ENCODE data around the gene HIVEP3.

DNA sequence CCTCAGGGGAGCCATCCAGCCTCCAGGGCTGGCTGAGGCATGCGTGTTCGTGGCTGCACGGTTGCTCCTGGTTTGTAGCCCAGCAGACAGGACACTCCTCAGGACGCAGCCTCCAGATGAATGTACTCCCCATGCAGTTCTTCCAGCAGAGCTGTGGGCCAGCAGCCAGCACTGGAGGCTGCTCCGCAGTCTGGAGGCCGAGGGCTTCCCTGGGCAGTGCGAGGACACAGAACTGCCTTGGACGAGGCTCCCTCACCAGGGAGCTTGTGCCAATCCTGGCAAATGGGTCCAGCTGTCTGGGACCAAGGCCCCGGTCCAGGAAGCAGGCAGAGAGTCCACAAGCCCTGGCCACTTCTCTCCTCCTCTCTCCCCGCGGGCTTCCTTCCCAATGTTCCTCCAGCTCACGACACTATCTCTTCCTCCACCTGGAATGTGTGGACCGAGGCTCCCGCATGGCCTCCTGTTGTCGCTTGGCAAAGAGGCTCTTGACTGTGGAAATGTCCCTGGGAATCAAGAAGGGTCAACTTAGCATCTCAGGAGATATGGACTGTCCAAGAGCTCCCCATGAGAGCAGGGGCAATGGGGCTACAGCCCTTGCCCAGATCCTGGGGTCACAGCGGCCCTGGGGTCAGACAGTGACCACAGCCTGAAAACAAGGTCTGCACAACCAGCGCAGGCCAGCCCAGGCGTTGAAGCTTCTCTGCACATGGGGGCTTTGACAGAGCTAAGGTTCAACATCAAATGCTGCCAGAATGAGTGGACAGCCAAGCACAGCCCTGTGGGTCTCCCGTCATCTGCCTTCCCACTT lies 439.5 kb downstream of the HIVEP3 start:
- TF ChIP-seq CTCF (conservative IDR thresholded peaks at IDR 0.05; ENCODE audit: low read length) (no peak), EZH2phosphoT487 (IDR thresholded peaks at IDR 0.05; ENCODE audit: borderline replicate concordance) (no peak)

Data from Loucy (cell line).